Muscle layer of duodenum (tissue), 2 donors: ENCODE measurements around the gene NDUFS5.
"Not testable (repeated sequence)": the region's sequence is repeated elsewhere in the genome, so short reads cannot be mapped to it uniquely, and the experiment has no call there.

ENCODE experiments used
- H3K27ac ChIP-seq: one replicate; pipeline ENCODE4 v1.7.0; 2013; ENCODE audit warnings: mild to moderate bottlenecking, low read length
- H3K27me3 ChIP-seq: one replicate; pipeline ENCODE4 v1.7.0; 2013; ENCODE audit warnings: low read depth, mild to moderate bottlenecking, control low read depth, low read length
- H3K36me3 ChIP-seq, 2 donors: one replicate each; pipeline ENCODE4 v1.7.0; 2013; ENCODE audit warnings: low read length in 2 of 2, control low read depth in 1 of 2, mild to moderate bottlenecking in 1 of 2; ENCODE audit not compliant: insufficient read depth in 2 of 2, control insufficient read depth in 1 of 2
- H3K4me1 ChIP-seq, 2 donors: one replicate each; pipeline ENCODE4 v1.7.0; 2013; ENCODE audit warnings: low read length in 2 of 2, mild to moderate bottlenecking in 2 of 2, control low read depth in 1 of 2, moderate library complexity in 1 of 2; ENCODE audit not compliant: insufficient read depth in 2 of 2, control insufficient read depth in 1 of 2
- H3K4me3 ChIP-seq, 2 donors: one replicate each; pipeline ENCODE4 v1.7.0; 2013; ENCODE audit warnings: low read length in 2 of 2, low read depth in 1 of 2, mild to moderate bottlenecking in 1 of 2
- H3K9me3 ChIP-seq, 2 donors: one replicate each; pipeline ENCODE4 v1.7.0; 2013; ENCODE audit warnings: low read length in 2 of 2, control low read depth in 1 of 2, mild to moderate bottlenecking in 1 of 2; ENCODE audit not compliant: control insufficient read depth in 1 of 2
- donor health status: healthy.

Gene NDUFS5

GRCh38 chr1:39048745-39049370 lies 22.7 kb downstream of the NDUFS5 start:
- Histone ChIP-seq H3K27me3 (no peaks in the 10 kb centered on the region), H3K36me3 (peaks cover 0 to 11% of the 10 kb centered on the region in 2 donors), H3K4me3 (no peak overlapping the region), H3K4me1 (no peaks in the 10 kb centered on the region), H3K27ac (no peak overlapping the region), H3K9me3 (no peaks in the 10 kb centered on the region)

- Histone ChIP-seq H3K27ac (no peak overlapping the region), H3K4me1 (no peaks in the 10 kb centered on the region), H3K4me3 (no peak overlapping the region), H3K27me3 (no peaks in the 10 kb centered on the region), H3K36me3 (peaks cover 0 to 11% of the 10 kb centered on the region in 2 donors), H3K9me3 (no peaks in the 10 kb centered on the region)
These were observed 23.9 kb downstream of the NDUFS5 start for GRCh38 chr1:39050001-39050400.

- H3K4me1 ChIP-seq, H3K4me3 ChIP-seq, H3K9me3 ChIP-seq, H3K27ac ChIP-seq, H3K27me3 ChIP-seq: not testable (repeated sequence)
- H3K36me3 ChIP-seq: peaks cover 0 to 11% of the 10 kb centered on the region in 2 donors
These were observed 25.2 kb downstream of the NDUFS5 start for GRCh38 chr1:39051193-39051850.

GRCh38 chr1:39051956-39052355 lies 25.8 kb downstream of the NDUFS5 start:
- Histone ChIP-seq H3K9me3 (no peaks in the 10 kb centered on the region), H3K36me3 (peaks cover 0 to 9% of the 10 kb centered on the region in 2 donors), H3K27ac (no peak overlapping the region), H3K4me1 (no peaks in the 10 kb centered on the region), H3K27me3 (no peaks in the 10 kb centered on the region), H3K4me3 (no peak overlapping the region)

- not testable (repeated sequence) for H3K27me3 ChIP-seq, H3K4me3 ChIP-seq, H3K9me3 ChIP-seq, H3K4me1 ChIP-seq, H3K27ac ChIP-seq, H3K36me3 ChIP-seq
These were observed 29.1 kb downstream of the NDUFS5 start for GRCh38 chr1:39055213-39055710.

GRCh38 chr1:39061516-39061915 lies 35.4 kb downstream of the NDUFS5 start:
- not testable (repeated sequence) for H3K4me1 ChIP-seq, H3K4me3 ChIP-seq, H3K27ac ChIP-seq, H3K27me3 ChIP-seq, H3K36me3 ChIP-seq, H3K9me3 ChIP-seq

DNA sequence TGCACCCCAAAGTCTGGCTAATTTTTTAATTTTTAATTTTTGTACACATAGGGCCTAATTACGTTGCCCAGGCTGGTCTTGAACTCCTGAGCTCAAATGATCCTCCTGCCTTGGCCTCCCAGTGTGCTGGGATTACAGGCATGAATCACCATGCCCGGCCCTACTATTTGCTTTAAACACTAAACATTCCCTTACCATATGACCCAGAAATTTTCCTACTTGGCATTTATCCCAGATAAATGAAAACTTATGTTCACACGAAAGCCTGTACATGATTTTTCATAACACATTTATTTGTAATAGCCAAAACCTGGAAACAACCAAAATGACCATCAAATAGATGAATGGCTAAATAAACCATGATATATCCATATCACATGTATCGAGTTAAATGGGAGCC lies 35.8 kb downstream of the NDUFS5 start:
- Histone ChIP-seq H3K27ac (no peak overlapping the region), H3K9me3 (no peaks in the 10 kb centered on the region), H3K27me3 (no peaks in the 10 kb centered on the region), H3K4me3 (no peak overlapping the region), H3K36me3 (no peaks in the 10 kb centered on the region), H3K4me1 (no peaks in the 10 kb centered on the region)

DNA sequence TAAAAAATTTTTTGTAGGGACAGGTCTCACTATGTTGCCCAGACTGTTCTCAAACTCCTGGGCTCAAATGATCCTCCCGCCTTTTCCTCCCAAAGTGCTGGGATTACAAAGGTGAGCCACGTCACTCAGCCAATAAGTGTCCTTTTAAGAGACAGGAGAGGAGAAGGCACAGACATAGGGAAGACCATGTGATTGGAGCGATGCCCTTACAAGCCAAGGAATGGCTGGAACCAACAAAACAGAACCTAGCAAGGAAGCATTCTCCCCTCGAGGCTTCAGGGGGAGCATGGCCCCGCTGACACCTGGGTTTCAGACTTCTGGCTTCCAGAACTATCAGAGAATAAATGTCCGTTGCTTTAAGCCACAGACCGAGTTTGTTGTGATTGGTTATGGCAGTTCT lies 37.0 kb downstream of the NDUFS5 start:
- Histone ChIP-seq H3K9me3 (no peaks in the 10 kb centered on the region), H3K27ac (no peak overlapping the region), H3K36me3 (no peaks in the 10 kb centered on the region), H3K27me3 (no peaks in the 10 kb centered on the region), H3K4me1 (no peaks in the 10 kb centered on the region), H3K4me3 (no peak overlapping the region)

- H3K9me3 ChIP-seq: no peaks in the 10 kb centered on the region
- no peaks in the 10 kb centered on the region for H3K4me1 ChIP-seq
- no peak overlapping the region for H3K4me3 ChIP-seq
- H3K27ac ChIP-seq: no peak overlapping the region
- H3K36me3 ChIP-seq: no peaks in the 10 kb centered on the region
- H3K27me3 ChIP-seq: no peaks in the 10 kb centered on the region
These were observed 37.6 kb downstream of the NDUFS5 start for GRCh38 chr1:39063775-39064174.

GRCh38 chr1:39065542-39065941 lies 39.4 kb downstream of the NDUFS5 start:
- Histone ChIP-seq H3K27ac (no peak overlapping the region), H3K36me3 (no peaks in the 10 kb centered on the region), H3K9me3 (no peaks in the 10 kb centered on the region), H3K27me3 (no peaks in the 10 kb centered on the region), H3K4me1 (no peaks in the 10 kb centered on the region), H3K4me3 (no peak overlapping the region)

DNA sequence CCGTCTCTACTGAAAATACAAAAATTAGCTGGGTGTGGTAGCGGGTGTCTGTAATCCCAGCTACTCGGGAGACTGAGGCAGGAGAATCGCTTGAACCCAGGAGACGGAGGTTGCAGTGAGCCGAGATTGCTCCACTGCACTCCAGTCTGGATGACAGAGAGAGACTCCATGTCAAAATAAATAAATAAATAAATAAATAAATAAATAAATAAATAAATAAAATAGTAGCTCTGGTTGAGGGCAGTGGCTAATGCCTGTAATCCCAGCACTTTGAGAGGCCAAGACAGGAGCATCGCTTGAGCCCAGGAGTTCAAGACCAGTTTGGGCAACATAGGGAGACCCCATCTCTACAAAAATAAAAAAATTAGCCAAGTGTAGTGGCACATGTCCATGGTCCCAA lies 42.1 kb downstream of the NDUFS5 start:
- not testable (repeated sequence) for H3K9me3 ChIP-seq, H3K4me3 ChIP-seq, H3K4me1 ChIP-seq, H3K27me3 ChIP-seq, H3K27ac ChIP-seq, H3K36me3 ChIP-seq

DNA sequence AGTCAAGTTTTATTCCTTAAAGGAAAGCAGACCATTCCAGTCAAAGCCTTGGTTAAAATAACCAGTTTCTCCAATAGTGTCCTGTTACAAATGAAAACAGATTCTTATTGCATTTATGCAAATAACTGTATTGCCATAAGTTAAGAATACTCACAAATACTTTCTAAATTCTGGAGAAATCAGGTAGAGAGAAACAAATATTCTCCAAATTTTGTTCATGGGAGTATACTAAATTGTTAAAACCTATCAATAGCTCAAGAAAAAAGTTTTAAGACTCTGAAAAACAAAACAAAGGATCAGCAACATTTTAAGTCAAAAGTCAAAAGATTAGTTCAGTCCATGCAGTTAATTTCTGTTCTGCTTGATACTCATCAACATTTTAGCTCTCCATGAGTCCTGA lies 45.4 kb downstream of the NDUFS5 start:
- H3K4me1 ChIP-seq, H3K4me3 ChIP-seq, H3K36me3 ChIP-seq, H3K27me3 ChIP-seq, H3K9me3 ChIP-seq, H3K27ac ChIP-seq: not testable (repeated sequence)
